ENCODE data around the gene MIDN.

Gene MIDN

DNA sequence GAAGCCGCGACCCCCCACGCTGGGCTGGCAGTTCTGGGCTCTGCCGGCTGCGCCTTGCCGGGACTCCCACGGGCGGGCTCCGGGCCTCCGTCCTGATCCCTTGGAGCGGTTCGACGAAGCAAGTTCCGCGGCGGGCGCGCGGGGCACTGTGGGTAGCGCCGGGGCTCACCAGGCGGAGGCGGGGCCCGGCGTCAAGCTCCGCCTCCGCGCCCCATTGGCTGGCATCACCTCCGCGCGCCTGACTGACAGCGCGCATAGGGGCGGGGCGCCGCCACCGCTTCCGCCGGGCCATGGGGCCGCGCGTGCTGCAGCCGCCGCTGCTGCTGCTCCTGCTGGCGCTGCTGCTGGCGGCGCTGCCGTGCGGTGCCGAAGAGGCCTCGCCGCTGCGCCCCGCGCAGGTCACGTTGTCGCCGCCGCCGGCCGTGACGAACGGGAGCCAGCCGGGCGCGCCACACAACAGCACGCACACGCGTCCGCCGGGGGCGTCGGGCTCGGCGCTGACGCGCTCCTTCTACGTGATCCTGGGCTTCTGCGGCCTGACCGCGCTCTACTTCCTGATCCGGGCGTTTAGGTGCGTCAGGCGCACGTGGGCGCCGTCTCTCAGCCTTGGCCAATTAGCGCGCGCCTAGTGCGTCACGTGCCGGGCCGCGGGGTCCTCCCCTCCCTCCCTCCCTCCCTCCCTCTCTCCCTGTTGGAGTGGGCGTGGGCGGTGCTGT is 27.0 kb downstream of the MIDN start, which contains the start of gene FAM174C:
Gene FAM174C (plus strand): TSS at position 271 of the 716 bp plus-strand sequence. CDS start 20 bp downstream, at position 291.
- H3K4me3 ChIP-seq (ENCODE audit: low read depth, low read length), result peak within 1 kb of the TSS; percentile 79
- TF ChIP-seq CTCF (IDR thresholded peaks at IDR 0.05; ENCODE audit: borderline replicate concordance, insufficient read depth, low read depth, low read length), result no peak

DNA sequence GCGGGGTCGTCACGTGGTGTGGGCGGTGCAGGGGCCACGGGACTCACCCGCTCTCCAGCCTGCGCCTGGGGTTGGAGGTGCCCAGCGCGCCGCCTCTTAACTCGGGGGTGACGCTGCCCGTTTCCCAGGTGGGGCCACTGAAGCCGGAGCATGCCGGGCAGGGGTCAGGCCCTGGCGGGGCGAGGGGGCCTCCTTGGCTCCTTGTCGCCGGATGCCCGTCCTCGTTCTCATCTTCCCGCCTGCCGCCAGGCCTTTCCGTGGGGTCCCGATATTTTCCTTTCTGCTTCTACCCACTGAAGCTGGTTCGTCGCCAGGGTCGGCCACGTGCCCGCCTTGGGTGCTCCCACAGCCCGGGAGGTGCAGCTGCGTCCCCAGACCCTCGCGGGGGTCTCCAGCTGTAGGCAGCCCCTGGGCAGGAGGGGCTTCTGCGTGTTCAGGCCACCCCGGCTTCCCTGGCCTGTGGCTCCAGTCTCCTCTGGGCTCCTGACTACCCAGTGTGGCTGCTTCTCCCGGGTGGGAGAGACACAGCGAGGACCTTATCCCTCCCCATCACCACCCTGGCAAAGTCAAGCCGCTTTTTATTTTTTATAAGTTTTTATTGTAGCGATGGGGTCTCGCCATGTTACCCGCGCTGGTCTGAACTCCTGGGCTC is 27.7 kb downstream of the MIDN start:
- peak overlapping the region; percentile 79 for H3K4me3 ChIP-seq (ENCODE audit: low read depth, low read length)
- no peak for TF ChIP-seq CTCF (IDR thresholded peaks at IDR 0.05; ENCODE audit: borderline replicate concordance, insufficient read depth, low read depth, low read length)

GRCh38 chr19:1276628-1277022 is 28.2 kb downstream of the MIDN start:
- TF ChIP-seq CTCF (IDR thresholded peaks at IDR 0.05; ENCODE audit: borderline replicate concordance, insufficient read depth, low read depth, low read length), result no peak
- H3K4me3 ChIP-seq (ENCODE audit: low read depth, low read length), result peak overlapping the region; percentile 79

- no peak for TF ChIP-seq CTCF (IDR thresholded peaks at IDR 0.05; ENCODE audit: borderline replicate concordance, insufficient read depth, low read depth, low read length)
- H3K4me3 ChIP-seq (ENCODE audit: low read depth, low read length), result no peak overlapping the region
These were observed 28.7 kb downstream of the MIDN start for GRCh38 chr19:1277061-1277460.

DNA sequence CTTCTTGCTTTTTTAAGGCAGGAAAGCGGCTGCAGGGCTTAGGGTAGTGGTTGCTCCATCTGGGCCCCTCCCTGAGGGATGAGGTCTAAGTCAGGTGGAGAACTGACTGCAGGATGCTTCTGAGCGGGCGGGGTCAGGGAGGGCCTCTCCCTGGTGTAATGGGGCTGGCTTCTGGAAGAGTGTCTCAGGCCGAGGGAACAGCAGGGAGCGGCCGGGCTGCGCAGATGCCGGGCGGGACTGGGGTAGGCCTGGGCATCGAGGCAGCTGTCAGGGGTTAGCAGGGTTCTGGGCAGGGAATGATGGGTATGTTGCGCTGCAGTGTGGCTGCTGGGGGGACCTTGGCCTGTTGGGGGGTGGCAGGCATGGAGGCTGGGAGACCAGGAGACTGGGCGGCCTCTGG is 29.7 kb downstream of the MIDN start:
- TF ChIP-seq CTCF (IDR thresholded peaks at IDR 0.05; ENCODE audit: borderline replicate concordance, insufficient read depth, low read depth, low read length), result no peak
- H3K4me3 ChIP-seq (ENCODE audit: low read depth, low read length), result no peak overlapping the region

GRCh38 chr19:1278713-1279660 is 30.6 kb downstream of the MIDN start:
- TF ChIP-seq CTCF (IDR thresholded peaks at IDR 0.05; ENCODE audit: borderline replicate concordance, insufficient read depth, low read depth, low read length), result no peak
- no peak overlapping the region for H3K4me3 ChIP-seq (ENCODE audit: low read depth, low read length)
